H9 (cell line): Measurements from ENCODE around the gene GPM6B. TPM values are rescaled to one million over a fixed set of nuclear protein-coding genes. Genes with fewer than 3 reads are reported as not detected.

ENCODE experiments used
- DNase-seq: peaks from one replicate; pipeline ENCODE4 v3.0.0-alpha.2; 2017
- H2AFZ ChIP-seq: one replicate; pipeline ENCODE4 v1.6.1; 2013; ENCODE audit warnings: mild to moderate bottlenecking, low read length, control low read depth, moderate library complexity
- H2AK5ac ChIP-seq: 2 replicates; pipeline ENCODE4 v1.6.1; 2013; ENCODE audit warnings: low read length, control low read depth, mixed read lengths; ENCODE audit not compliant: insufficient read length
- H2BK120ac ChIP-seq: one replicate; pipeline ENCODE4 v1.6.1; 2013; ENCODE audit warnings: low read depth, mild to moderate bottlenecking, low read length, control low read depth, inconsistent platforms; ENCODE audit not compliant: poor library complexity, severe bottlenecking
- H2BK12ac ChIP-seq: 2 replicates; pipeline ENCODE4 v1.6.1; 2013; ENCODE audit warnings: low read length, control low read depth, mixed read lengths, low read depth; ENCODE audit not compliant: insufficient read length
- H2BK15ac ChIP-seq: 2 replicates; pipeline ENCODE4 v1.6.1; 2013; ENCODE audit warnings: low read depth, low read length, control low read depth
- H2BK20ac ChIP-seq: one replicate; pipeline ENCODE4 v1.6.1; 2013; ENCODE audit warnings: low read depth, mild to moderate bottlenecking, low read length, control low read depth, inconsistent platforms; ENCODE audit not compliant: poor library complexity, severe bottlenecking
- H2BK5ac ChIP-seq: 2 replicates; pipeline ENCODE4 v1.6.1; 2013; ENCODE audit warnings: low read length, control low read depth, mixed read lengths; ENCODE audit not compliant: insufficient read length
- H3K14ac ChIP-seq: 2 replicates; pipeline ENCODE4 v1.6.1; 2013; ENCODE audit warnings: low read length, control low read depth; ENCODE audit not compliant: insufficient read depth
- H3K18ac ChIP-seq: 2 replicates; pipeline ENCODE4 v1.6.1; 2013; ENCODE audit warnings: low read depth, mild to moderate bottlenecking, mixed read lengths, low read length, control low read depth; ENCODE audit not compliant: insufficient read length
- H3K23ac ChIP-seq: 2 replicates; pipeline ENCODE4 v1.6.1; 2013; ENCODE audit warnings: low read length, control low read depth, mixed read lengths, low read depth; ENCODE audit not compliant: insufficient read length
- H3K23me2 ChIP-seq: 2 replicates; pipeline ENCODE4 v1.6.1; 2013; ENCODE audit warnings: low read depth, mild to moderate bottlenecking, mixed read lengths, low read length, control low read depth; ENCODE audit not compliant: insufficient read length, poor library complexity, severe bottlenecking
- H3K27ac ChIP-seq: 2 replicates; pipeline ENCODE4 v1.5.1; 2013; ENCODE audit warnings: low read length, control low read depth, mixed read lengths, low read depth; ENCODE audit not compliant: insufficient read length
- H3K27me3 ChIP-seq: 2 replicates; pipeline ENCODE4 v1.6.1; 2013; ENCODE audit warnings: low read length, control low read depth, inconsistent platforms; ENCODE audit not compliant: insufficient read depth
- H3K4ac ChIP-seq: 2 replicates; pipeline ENCODE4 v1.6.1; 2013; ENCODE audit warnings: low read depth, mild to moderate bottlenecking, control low read depth, inconsistent platforms, low read length, moderate library complexity
- H3K4me1 ChIP-seq: 2 replicates; pipeline ENCODE4 v1.6.1; 2013; ENCODE audit warnings: low read length, control low read depth, inconsistent platforms; ENCODE audit not compliant: insufficient read depth
- H3K4me2 ChIP-seq: 2 replicates; pipeline ENCODE4 v1.6.1; 2013; ENCODE audit warnings: low read length, control low read depth, mixed read lengths; ENCODE audit not compliant: insufficient read length, insufficient read depth
- H3K56ac ChIP-seq: 2 replicates; pipeline ENCODE4 v1.6.1; 2013; ENCODE audit warnings: low read depth, mild to moderate bottlenecking, mixed read lengths, low read length, control low read depth; ENCODE audit not compliant: insufficient read length
- H3K79me1 ChIP-seq: 2 replicates; pipeline ENCODE4 v1.6.1; 2013; ENCODE audit warnings: low read depth, mild to moderate bottlenecking, moderate library complexity, low read length, control low read depth, inconsistent platforms; ENCODE audit not compliant: insufficient read depth, poor library complexity, severe bottlenecking
- H3K79me2 ChIP-seq: 2 replicates; pipeline ENCODE4 v1.6.1; 2013; ENCODE audit warnings: low read length, control low read depth, inconsistent platforms; ENCODE audit not compliant: insufficient read depth
- H3K9ac ChIP-seq: 2 replicates; pipeline ENCODE4 v1.6.1; 2013; ENCODE audit warnings: low read length, control low read depth, mixed read lengths; ENCODE audit not compliant: insufficient read length; ENCODE audit errors: extremely low read depth
- H3K9me3 ChIP-seq: one replicate; pipeline ENCODE4 v1.6.1; 2013; ENCODE audit warnings: low read depth, low read length, inconsistent platforms; ENCODE audit not compliant: control insufficient read depth
- H3T11ph ChIP-seq: one replicate; pipeline ENCODE4 v1.6.1; 2013; ENCODE audit warnings: mild to moderate bottlenecking, low read length, control low read depth, inconsistent platforms
- H4K20me1 ChIP-seq: one replicate; pipeline ENCODE4 v1.6.1; 2013; ENCODE audit not compliant: control insufficient read depth, insufficient read length, insufficient read depth
- H4K5ac ChIP-seq: 2 replicates; pipeline ENCODE4 v1.6.1; 2013; ENCODE audit warnings: low read depth, mild to moderate bottlenecking, mixed read lengths, low read length, control low read depth; ENCODE audit not compliant: insufficient read length
- H4K8ac ChIP-seq: replicated peaks from 2 replicates; pipeline ENCODE4 v1.6.1; 2013; ENCODE audit warnings: low read length, control low read depth, mixed read lengths, low read depth; ENCODE audit not compliant: insufficient read length
- H4K91ac ChIP-seq: 2 replicates; pipeline ENCODE4 v1.6.1; 2013; ENCODE audit warnings: low read depth, mild to moderate bottlenecking, moderate library complexity, mixed read lengths, low read length, control low read depth; ENCODE audit not compliant: insufficient read length
- H3K27ac Mint-ChIP-seq, 3 experiments: 2 replicates in 2 of 3; 3 replicates in 1 of 3; pipeline ENCODE4 v1.8.0; 2020 to 2021; ENCODE audit warnings: mixed read lengths in 3 of 3, mild to moderate bottlenecking in 1 of 3, moderate library complexity in 1 of 3
- H3K27me3 Mint-ChIP-seq: 2 replicates; pipeline ENCODE4 v1.8.0; 2021; ENCODE audit warnings: low read depth, mild to moderate bottlenecking, moderate library complexity, mixed read lengths
- H3K36me3 Mint-ChIP-seq, 3 experiments: 2 replicates in 2 of 3; 3 replicates in 1 of 3; pipeline ENCODE4 v1.8.0; 2020 to 2021; ENCODE audit warnings: low read depth in 3 of 3, mixed read lengths in 3 of 3; ENCODE audit not compliant: insufficient read depth in 1 of 3
- H3K4me1 Mint-ChIP-seq, 2 experiments: 2 replicates each; pipeline ENCODE4 v1.8.0; 2020; ENCODE audit warnings: mixed read lengths in 2 of 2
- H3K4me3 Mint-ChIP-seq, 2 experiments: 2 replicates in 1 of 2; 3 replicates in 1 of 2; pipeline ENCODE4 v1.8.0; 2020 to 2021; ENCODE audit warnings: mild to moderate bottlenecking in 2 of 2, mixed read lengths in 2 of 2, moderate library complexity in 1 of 2
- H3K9me3 Mint-ChIP-seq, 2 experiments: 2 replicates in 1 of 2; 3 replicates in 1 of 2; pipeline ENCODE4 v1.8.0; 2020; ENCODE audit warnings: mild to moderate bottlenecking in 2 of 2, mixed read lengths in 2 of 2, moderate library complexity in 1 of 2
- WGBS: extraction: QIAGEN DNeasy Blood & Tissue Kit; methylation state at CpG from one replicate; pipeline ENCODE4 v1.1.7; 2013; ENCODE audit warnings: missing lambda C conversion rate, low lambda C conversion rate, mixed read lengths; ENCODE audit not compliant: insufficient read length; ENCODE audit errors: extremely low coverage; 5-methylcytosine and 5-hydroxymethylcytosine counted together
- long read RNA-seq: library from polyadenylated mRNA; unstranded; transcript quantifications from one replicate; pipeline ENCODE4 v2.0.0, GENCODE V29; 2020
- total RNA-seq: library from RNA; stranded (reverse); gene quantifications from 2 replicates; pipeline ENCODE4 v1.2.1, GENCODE V29; 2021
- TF ChIP-seq, protein P1 (sequence below): fragments of 200-600 bp; sonication (generic); conservative IDR thresholded peaks from 3 replicates; pipeline ENCODE4 v1.8.0; 2021; ENCODE audit warnings: antibody characterized with exemption, mild to moderate bottlenecking

Gene GPM6B
- total RNA-seq: 73.9 and 79.8 TPM in 2 replicates
- long read RNA-seq, transcript GPM6B-205 (7 exons, 3,957 nt): major isoform, 203 of 585 reads
- long read RNA-seq, partial matches to known transcripts: 19 of 585 reads
- long read RNA-seq, other reads (novel, unspliced or antisense): 355 of 585 reads

DNA sequence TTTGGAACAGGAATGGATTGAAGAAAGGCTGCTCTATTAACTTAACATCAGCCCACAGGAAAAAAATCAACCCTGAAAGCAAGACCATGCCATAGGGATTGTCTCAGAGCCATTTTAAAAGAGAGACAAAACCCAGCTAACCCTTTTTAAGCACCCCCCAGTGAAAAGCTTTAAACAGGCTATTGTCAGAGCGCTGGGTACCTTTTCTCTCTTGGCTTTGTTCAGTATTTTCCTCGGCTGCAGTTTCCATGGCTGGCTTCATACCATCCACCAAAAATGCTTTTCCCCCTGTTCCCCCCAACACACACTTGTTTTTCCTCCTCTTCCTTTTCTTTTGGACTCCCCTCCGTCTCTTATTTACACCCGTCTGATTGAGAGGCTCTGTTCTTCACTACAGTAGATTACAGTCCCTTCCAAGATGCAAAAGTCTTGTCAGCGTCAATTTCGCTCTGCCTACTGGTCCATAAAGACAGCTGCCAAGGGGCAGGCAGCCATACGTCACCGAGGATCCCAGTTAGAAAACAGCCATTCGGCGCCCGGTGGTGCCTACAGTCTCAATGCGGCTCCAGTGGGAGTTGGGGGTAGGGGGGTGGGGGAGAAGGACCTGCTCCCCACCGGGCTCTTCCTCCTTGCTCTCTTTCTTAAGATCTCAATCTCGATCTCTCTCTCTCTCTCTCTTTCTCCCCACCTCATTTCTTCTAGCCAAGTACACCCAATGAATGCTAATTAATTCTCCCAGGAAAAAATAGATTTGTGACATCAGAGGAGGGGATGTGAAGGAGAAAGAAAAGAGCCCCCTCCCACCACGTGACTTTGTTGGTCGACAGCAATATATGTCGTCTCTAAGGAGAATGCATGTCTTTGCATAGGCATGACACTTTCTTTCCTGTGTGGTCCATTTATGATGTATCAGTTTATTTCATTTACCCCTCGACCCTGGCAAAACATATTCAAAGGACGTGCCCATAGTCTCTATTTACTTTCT lies at the start of gene GPM6B:
GPM6B (minus strand) TSS at position 451 of the 985 bp plus-strand sequence; CDS start at position 262, 189 bp downstream.
- no peak for DNase-seq
- WGBS: no CpG with 5 or more reads among the region's 19 CpGs

More for the DNA sequence above, at the start of gene GPM6B:
- Histone ChIP-seq H3K23me2 (no peaks in the 10 kb centered on the region), H2BK20ac (no peak within 1 kb of the TSS), H3K79me1 (no peaks in the 10 kb centered on the region), H2BK15ac (no peak within 1 kb of the TSS), H3K9ac (no peak within 1 kb of the TSS), H3K14ac (no peak within 1 kb of the TSS), H4K91ac (no peak within 1 kb of the TSS), H2BK120ac (no peak within 1 kb of the TSS), H2BK12ac (no peak within 1 kb of the TSS), H3K4me1 (peaks cover 3% of the 10 kb centered on the region; the same call in 1 of the 2 replicates), H3K27me3 (no peaks in the 10 kb centered on the region), H3K27ac (no peak within 1 kb of the TSS), H4K20me1 (no peaks in the 10 kb centered on the region), H3K4ac (no peak within 1 kb of the TSS), H4K8ac (no peak within 1 kb of the TSS), H2BK5ac (no peak within 1 kb of the TSS), H3K4me2 (peak within 1 kb of the TSS; percentile 44), H3K79me2 (peaks cover 4% of the 10 kb centered on the region; the same call in 1 of the 2 replicates), H3T11ph (no peak within 1 kb of the TSS), H4K5ac (no peak within 1 kb of the TSS), H3K9me3 (no peaks in the 10 kb centered on the region), H2AK5ac (no peak within 1 kb of the TSS), H3K23ac (no peak within 1 kb of the TSS), H3K18ac (no peak within 1 kb of the TSS), H2AFZ (no peak within 1 kb of the TSS), H3K56ac (no peak within 1 kb of the TSS)
- H3K4me3 Mint-ChIP-seq: peak within 1 kb of the TSS; percentile 27 to 71
- peaks cover 17 to 43% of the 10 kb centered on the region in 2 experiments for H3K9me3 Mint-ChIP-seq
- peaks cover 5 to 27% (median 9%) of the 10 kb centered on the region in 3 experiments; a peak in 5 of 7 replicates for H3K36me3 Mint-ChIP-seq
- H3K27me3 Mint-ChIP-seq: peaks cover 2% of the 10 kb centered on the region; the same call in 1 of the 2 replicates
- peaks cover 33 to 46% of the 10 kb centered on the region in 2 experiments for H3K4me1 Mint-ChIP-seq
- TF ChIP-seq, protein P1, sequence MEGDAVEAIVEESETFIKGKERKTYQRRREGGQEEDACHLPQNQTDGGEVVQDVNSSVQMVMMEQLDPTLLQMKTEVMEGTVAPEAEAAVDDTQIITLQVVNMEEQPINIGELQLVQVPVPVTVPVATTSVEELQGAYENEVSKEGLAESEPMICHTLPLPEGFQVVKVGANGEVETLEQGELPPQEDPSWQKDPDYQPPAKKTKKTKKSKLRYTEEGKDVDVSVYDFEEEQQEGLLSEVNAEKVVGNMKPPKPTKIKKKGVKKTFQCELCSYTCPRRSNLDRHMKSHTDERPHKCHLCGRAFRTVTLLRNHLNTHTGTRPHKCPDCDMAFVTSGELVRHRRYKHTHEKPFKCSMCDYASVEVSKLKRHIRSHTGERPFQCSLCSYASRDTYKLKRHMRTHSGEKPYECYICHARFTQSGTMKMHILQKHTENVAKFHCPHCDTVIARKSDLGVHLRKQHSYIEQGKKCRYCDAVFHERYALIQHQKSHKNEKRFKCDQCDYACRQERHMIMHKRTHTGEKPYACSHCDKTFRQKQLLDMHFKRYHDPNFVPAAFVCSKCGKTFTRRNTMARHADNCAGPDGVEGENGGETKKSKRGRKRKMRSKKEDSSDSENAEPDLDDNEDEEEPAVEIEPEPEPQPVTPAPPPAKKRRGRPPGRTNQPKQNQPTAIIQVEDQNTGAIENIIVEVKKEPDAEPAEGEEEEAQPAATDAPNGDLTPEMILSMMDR: no peak
- peak within 1 kb of the TSS; percentile 69 to 86 (median 77); a peak in 6 of 7 replicates for H3K27ac Mint-ChIP-seq
